SU-DHL-6 (cell line): ENCODE measurements around the gene C16orf78.

Experiments used
- EZH2phosphoT487 ChIP-seq: fragments of 200-600 bp; sonication (generic), shearing (Covaris generic); conservative IDR thresholded peaks from 2 replicates; pipeline ENCODE4 v1.6.1; 2018; ENCODE audit warnings: mild to moderate bottlenecking, antibody characterized with exemption, low read length, moderate library complexity, mixed read lengths
- TF ChIP-seq, protein P1 (sequence below): fragments of 200-600 bp; sonication (generic); IDR thresholded peaks from one replicate; pipeline ENCODE4 v1.5.1; 2017; ENCODE audit warnings: antibody characterized with exemption, mild to moderate bottlenecking, low read length, moderate library complexity; ENCODE audit not compliant: insufficient read depth, poor library complexity, severe bottlenecking

DNA sequence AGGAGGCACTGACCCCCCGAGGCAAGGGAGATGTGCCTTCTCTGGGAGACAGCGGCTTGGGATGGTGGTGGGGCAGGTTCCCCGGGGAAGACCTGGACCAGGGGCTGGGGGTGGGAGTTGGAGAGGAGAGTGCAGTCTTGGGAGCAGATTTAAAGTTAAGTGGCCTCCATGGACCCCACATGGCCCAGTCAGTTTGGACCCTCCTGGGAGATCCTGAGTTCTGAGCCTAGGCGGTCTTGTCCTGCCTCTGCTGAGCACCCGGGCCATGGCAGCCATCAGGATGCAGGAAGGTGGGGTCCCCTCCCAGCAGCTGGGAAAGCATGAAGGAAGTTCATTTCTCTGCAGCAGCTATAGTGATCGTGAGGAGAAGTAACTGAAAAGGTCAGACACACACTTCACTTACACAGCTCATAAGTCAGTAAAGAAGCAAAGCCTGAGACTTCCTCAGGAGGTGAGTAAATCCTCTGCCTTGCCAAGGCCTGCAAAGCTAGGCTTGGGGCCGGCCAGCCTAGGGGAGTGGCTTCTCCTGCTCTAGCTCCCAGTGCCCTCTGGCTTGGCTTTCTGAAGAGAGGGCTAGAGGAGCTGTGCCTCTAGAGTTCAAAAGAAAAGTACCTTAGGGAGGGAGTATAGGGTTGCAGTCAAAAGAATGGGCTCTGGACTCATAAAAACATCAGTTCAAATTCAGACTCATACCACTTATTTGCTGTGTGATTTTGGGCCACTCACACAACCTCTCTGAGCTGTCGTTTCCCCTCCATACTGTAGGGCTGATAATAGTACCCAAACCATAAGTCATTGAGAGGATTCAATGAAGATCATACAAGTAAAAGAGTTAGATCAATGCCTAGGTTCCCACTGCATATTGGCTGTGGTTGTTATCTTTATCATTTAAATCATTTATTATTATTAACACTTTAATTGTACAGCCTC lies 31.0 kb upstream of the C16orf78 start:
- TF ChIP-seq, protein P1, sequence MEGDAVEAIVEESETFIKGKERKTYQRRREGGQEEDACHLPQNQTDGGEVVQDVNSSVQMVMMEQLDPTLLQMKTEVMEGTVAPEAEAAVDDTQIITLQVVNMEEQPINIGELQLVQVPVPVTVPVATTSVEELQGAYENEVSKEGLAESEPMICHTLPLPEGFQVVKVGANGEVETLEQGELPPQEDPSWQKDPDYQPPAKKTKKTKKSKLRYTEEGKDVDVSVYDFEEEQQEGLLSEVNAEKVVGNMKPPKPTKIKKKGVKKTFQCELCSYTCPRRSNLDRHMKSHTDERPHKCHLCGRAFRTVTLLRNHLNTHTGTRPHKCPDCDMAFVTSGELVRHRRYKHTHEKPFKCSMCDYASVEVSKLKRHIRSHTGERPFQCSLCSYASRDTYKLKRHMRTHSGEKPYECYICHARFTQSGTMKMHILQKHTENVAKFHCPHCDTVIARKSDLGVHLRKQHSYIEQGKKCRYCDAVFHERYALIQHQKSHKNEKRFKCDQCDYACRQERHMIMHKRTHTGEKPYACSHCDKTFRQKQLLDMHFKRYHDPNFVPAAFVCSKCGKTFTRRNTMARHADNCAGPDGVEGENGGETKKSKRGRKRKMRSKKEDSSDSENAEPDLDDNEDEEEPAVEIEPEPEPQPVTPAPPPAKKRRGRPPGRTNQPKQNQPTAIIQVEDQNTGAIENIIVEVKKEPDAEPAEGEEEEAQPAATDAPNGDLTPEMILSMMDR: no peak
- no peak for TF ChIP-seq EZH2phosphoT487
